HUES48 (cell line): ENCODE measurements around the gene DPYSL5.
A peak's percentile ranks its signal among the peaks of the same experiment; 100 is the strongest.

Source experiments
- H3K27ac ChIP-seq: one replicate; pipeline ENCODE4 v1.7.0; 2013; ENCODE audit warnings: low read depth, low read length, inconsistent platforms
- H3K27me3 ChIP-seq: 2 replicates; pipeline ENCODE4 v1.6.1; 2013; ENCODE audit warnings: mild to moderate bottlenecking, low read length; ENCODE audit not compliant: control insufficient read depth, insufficient read depth
- H3K36me3 ChIP-seq: 2 replicates; pipeline ENCODE4 v1.6.1; 2013; ENCODE audit warnings: low read length; ENCODE audit not compliant: control insufficient read depth, insufficient read depth
- H3K4me1 ChIP-seq: 2 replicates; pipeline ENCODE4 v1.6.1; 2013; ENCODE audit warnings: mild to moderate bottlenecking, low read length; ENCODE audit not compliant: control insufficient read depth, insufficient read depth
- H3K4me3 ChIP-seq: 2 replicates; pipeline ENCODE4 v1.5.1; 2013; ENCODE audit warnings: mild to moderate bottlenecking, low read depth, low read length
- H3K9ac ChIP-seq: 2 replicates; pipeline ENCODE4 v1.6.1; 2013; ENCODE audit warnings: mild to moderate bottlenecking, low read depth, low read length, moderate library complexity
- H3K9me3 ChIP-seq: 2 replicates; pipeline ENCODE4 v1.6.1; 2013; ENCODE audit warnings: low read length; ENCODE audit not compliant: control insufficient read depth, insufficient read depth

Gene DPYSL5

DNA sequence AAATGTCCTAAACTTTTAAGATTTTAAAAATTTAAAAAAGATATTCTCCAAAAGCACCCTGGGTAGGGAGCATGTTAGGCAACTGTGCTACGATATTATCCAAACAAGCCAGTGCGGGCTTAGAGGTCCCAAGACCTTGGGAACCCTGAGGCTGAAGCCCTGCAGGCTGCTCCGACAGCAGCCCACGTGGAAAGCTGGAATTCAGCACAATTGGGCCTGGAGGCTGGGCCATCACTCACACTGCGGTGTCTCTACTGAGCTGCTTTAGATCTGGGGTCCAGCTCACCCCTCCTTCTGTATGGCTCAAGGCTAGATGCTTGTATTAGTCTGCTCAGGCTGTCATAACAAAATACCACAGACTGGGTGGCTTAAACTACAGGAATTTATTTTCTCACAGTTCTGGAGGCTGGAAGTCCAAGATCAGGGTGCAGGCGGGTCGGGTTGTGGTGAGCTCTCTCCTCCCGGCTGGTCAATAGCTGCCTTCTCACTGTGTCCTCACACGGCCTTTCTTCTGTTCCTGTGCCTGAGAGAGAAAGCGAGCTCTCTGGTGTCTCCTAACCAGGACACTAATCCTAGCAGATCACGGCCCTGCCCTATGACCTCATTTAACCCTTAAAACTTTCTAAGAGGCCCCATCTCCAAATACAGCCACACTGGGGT lies 42.5 kb downstream of the DPYSL5 start:
- H3K36me3 ChIP-seq, result no peaks in the 10 kb centered on the region
- H3K27ac ChIP-seq, result no peak overlapping the region
- H3K4me1 ChIP-seq, result no peaks in the 10 kb centered on the region
- no peaks in the 10 kb centered on the region for H3K9me3 ChIP-seq
- H3K27me3 ChIP-seq, result no peaks in the 10 kb centered on the region
- H3K9ac ChIP-seq, result no peak overlapping the region
- H3K4me3 ChIP-seq, result no peak overlapping the region

GRCh38 chr2:26892133-26892532 lies 44.2 kb downstream of the DPYSL5 start:
- Histone ChIP-seq H3K36me3 (no peaks in the 10 kb centered on the region), H3K9ac (no peak overlapping the region), H3K27me3 (no peaks in the 10 kb centered on the region), H3K27ac (no peak overlapping the region), H3K4me1 (no peaks in the 10 kb centered on the region), H3K9me3 (no peaks in the 10 kb centered on the region), H3K4me3 (no peak overlapping the region)

- no peaks in the 10 kb centered on the region for H3K4me1 ChIP-seq
- H3K4me3 ChIP-seq, result no peak overlapping the region
- H3K27ac ChIP-seq, result no peak overlapping the region
- no peaks in the 10 kb centered on the region for H3K9me3 ChIP-seq
- no peaks in the 10 kb centered on the region for H3K36me3 ChIP-seq
- no peaks in the 10 kb centered on the region for H3K27me3 ChIP-seq
- H3K9ac ChIP-seq, result no peak overlapping the region
These were observed 45.1 kb downstream of the DPYSL5 start for GRCh38 chr2:26892922-26893524.

DNA sequence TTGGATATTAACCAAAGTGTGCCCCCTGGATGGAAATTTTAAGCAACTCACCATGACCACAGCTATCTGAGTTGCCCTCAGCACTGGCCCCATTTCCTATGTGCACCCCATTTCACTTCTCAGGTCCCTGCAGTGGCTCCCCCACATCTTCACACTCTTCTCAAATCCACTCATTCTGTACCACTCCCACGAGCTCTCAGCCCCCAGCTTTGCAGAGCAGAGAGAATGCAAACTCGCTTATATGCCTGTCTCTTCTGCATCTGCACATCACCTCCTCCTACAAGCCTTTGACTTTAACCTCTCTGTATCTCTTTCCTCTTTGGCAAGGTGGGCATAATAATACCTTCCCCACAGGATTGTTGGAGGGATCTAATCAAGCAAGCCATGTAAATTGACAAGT lies 46.2 kb downstream of the DPYSL5 start:
- Histone ChIP-seq H3K27me3 (no peaks in the 10 kb centered on the region), H3K9ac (no peak overlapping the region), H3K4me1 (no peaks in the 10 kb centered on the region), H3K9me3 (no peaks in the 10 kb centered on the region), H3K36me3 (no peaks in the 10 kb centered on the region), H3K4me3 (no peak overlapping the region), H3K27ac (no peak overlapping the region)

- Histone ChIP-seq H3K36me3 (no peaks in the 10 kb centered on the region; the same call in 1 of the 2 replicates), H3K9me3 (no peaks in the 10 kb centered on the region), H3K27me3 (no peaks in the 10 kb centered on the region), H3K4me1 (peaks cover 16% of the 10 kb centered on the region), H3K9ac (no peak overlapping the region), H3K4me3 (no peak overlapping the region), H3K27ac (no peak overlapping the region)
These were observed 50.0 kb downstream of the DPYSL5 start for GRCh38 chr2:26897807-26898479.

- Histone ChIP-seq H3K36me3 (no peaks in the 10 kb centered on the region; the same call in 1 of the 2 replicates), H3K4me3 (no peak overlapping the region), H3K27me3 (no peaks in the 10 kb centered on the region), H3K9me3 (no peaks in the 10 kb centered on the region), H3K4me1 (peaks cover 16% of the 10 kb centered on the region), H3K9ac (no peak overlapping the region), H3K27ac (no peak overlapping the region)
These were observed 50.6 kb downstream of the DPYSL5 start for GRCh38 chr2:26898480-26899078.

GRCh38 chr2:26899500-26900164 lies 51.7 kb downstream of the DPYSL5 start:
- Histone ChIP-seq H3K9me3 (no peaks in the 10 kb centered on the region), H3K4me3 (no peak overlapping the region), H3K36me3 (no peaks in the 10 kb centered on the region; the same call in 1 of the 2 replicates), H3K27ac (no peak overlapping the region), H3K27me3 (no peaks in the 10 kb centered on the region), H3K4me1 (peaks cover 16% of the 10 kb centered on the region), H3K9ac (no peak overlapping the region)

DNA sequence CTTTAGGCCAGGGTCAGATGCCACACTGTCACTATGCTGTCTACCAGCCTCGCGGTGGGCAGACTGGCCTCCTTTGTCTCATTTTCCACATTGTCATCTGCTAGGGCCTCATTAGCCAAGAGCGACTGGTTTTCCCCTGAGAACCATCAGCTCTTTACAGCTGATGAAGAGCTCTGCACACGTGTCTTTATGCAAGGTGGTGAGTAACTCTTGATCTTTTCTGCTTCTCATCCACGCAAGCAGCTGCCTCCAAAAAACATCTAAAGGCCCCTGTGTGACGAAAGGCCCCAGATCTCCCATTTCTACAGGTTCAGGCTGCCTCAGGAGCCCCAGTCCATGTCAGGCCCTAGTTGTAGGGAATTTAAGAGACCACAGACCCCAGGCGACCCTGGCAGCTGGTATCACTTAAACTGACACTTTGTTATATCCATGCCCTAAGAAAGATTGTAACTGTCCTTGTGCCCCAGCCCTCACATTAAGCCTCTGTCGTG lies 52.9 kb downstream of the DPYSL5 start:
- Histone ChIP-seq H3K9ac (no peak overlapping the region), H3K4me1 (peaks cover 16% of the 10 kb centered on the region), H3K27me3 (no peaks in the 10 kb centered on the region), H3K36me3 (no peaks in the 10 kb centered on the region; the same call in 1 of the 2 replicates), H3K4me3 (no peak overlapping the region), H3K9me3 (no peaks in the 10 kb centered on the region), H3K27ac (peak overlapping the region; percentile 24)

DNA sequence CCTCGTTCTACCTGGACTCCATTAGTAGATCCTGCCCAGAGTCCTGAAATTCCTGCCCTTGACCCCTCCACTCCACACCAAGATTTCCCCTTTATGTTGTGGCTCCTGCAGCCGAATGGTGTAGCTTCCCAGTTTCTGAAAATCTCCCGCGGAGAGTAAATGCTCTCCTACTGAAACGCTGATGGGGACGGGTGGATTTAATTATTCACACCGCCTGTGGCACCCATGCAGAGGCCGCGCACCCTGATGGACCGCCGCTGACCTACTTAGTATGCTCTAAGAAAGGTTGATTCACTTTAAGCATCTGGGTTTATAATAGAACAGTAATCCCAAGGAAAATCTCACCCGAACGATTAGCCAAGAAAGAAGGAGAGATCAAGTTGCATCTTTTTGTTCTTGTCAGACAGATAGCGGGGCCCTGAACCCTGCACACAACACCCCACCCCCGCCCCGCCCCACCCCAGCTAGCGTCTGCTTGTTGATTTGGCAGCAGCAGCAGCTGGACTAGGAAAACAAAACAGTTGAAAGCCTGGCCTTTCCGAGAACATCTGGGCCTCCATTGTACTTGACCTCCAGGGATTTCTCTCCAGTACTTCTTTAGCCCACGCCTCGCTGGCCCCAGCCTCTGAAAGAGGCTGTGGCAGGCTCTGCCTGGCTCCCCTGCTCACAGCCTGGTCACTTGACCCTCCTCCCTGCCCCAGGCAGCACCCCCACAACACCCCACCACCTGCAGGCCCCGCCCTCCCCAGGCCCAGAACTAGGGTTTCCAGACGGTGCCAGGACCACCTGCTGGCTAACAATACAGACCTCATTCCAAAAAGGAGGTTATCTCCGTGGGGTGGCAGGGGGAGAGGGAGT lies 53.6 kb downstream of the DPYSL5 start:
- Histone ChIP-seq H3K4me3 (no peak overlapping the region), H3K36me3 (no peaks in the 10 kb centered on the region; the same call in 1 of the 2 replicates), H3K9ac (no peak overlapping the region)

GRCh38 chr2:26903676-26904075 lies 55.7 kb downstream of the DPYSL5 start:
- Histone ChIP-seq H3K36me3 (no peaks in the 10 kb centered on the region; the same call in 1 of the 2 replicates), H3K9ac (no peak overlapping the region), H3K4me1 (peaks cover 16% of the 10 kb centered on the region), H3K4me3 (no peak overlapping the region), H3K27me3 (no peaks in the 10 kb centered on the region), H3K27ac (no peak overlapping the region), H3K9me3 (no peaks in the 10 kb centered on the region)

More for the DNA sequence above, 53.6 kb downstream of the DPYSL5 start:
- Histone ChIP-seq H3K27me3 (no peaks in the 10 kb centered on the region), H3K4me1 (peaks cover 16% of the 10 kb centered on the region), H3K9me3 (no peaks in the 10 kb centered on the region), H3K27ac (peak overlapping the region; percentile 25)
